Measurements from ENCODE around the gene ABCC8. TPM values are rescaled to one million over a fixed set of nuclear protein-coding genes. Genes with fewer than 3 reads are reported as not detected.

ABCC8 gene
- total and polyA plus RNA-seq, 2 of the 8 experiments (the other 6 are each of a cell fraction or from before 2014, with no cell fraction given): 3.7 to 4.9 TPM

- H3K9me3 ChIP-seq (ENCODE audit: insufficient read depth in 2 of 2, low read depth in 1 of 2, low read length in 1 of 2): peaks cover 58 to 59% of the 10 kb centered on the region in 2 experiments
- WGBS, 2 experiments (ENCODE audit: extremely low coverage in 1 of 2, insufficient coverage in 1 of 2, insufficient read length in 1 of 2, insufficient replicate concordance in 2 of 2, low coverage in 1 of 2, low lambda C conversion rate in 2 of 2, missing lambda C conversion rate in 1 of 2): 46% methylated on average over 3 of the region's 3 CpGs; no CpG with 5 or more reads in 1 of the 2 experiments
- POLR2A ChIA-PET (ENCODE audit: partially characterized antibody): no interaction called here
These were observed 105.0 kb downstream of the ABCC8 start for GRCh38 chr11:17371614-17372013.

More at GRCh38 chr11:17371614-17372013, 105.0 kb downstream of the ABCC8 start:
- H3K9ac ChIP-seq (replicated peaks in 1 of 4; ENCODE audit: extremely low read depth in 1 of 4, low read depth in 3 of 4, low read length in 3 of 4): no peak overlapping the region
- no peak overlapping the region for H2BK20ac ChIP-seq (ENCODE audit: low read length)
- peaks cover 0 to 20% (median 0%) of the 10 kb centered on the region in 4 experiments; a peak in 3 of 8 replicates for H3K36me3 ChIP-seq (ENCODE audit: control insufficient read depth in 2 of 4, insufficient read depth in 4 of 4, low read length in 3 of 4)
- no peak overlapping the region for H4K91ac ChIP-seq (replicated peaks; ENCODE audit: insufficient read length, low read length)
- H3K4me2 ChIP-seq (ENCODE audit: insufficient read depth in 1 of 2, low read depth in 2 of 2, low read length in 2 of 2): no peak overlapping the region
- no peak overlapping the region for H3K4me3 ChIP-seq (ENCODE audit: extremely low read depth in 1 of 4, insufficient read depth in 2 of 4, low read depth in 3 of 4, low read length in 4 of 4)
- H2AK5ac ChIP-seq (ENCODE audit: low read depth, low read length): no peak overlapping the region
- H3K23ac ChIP-seq (ENCODE audit: insufficient read length): no peak overlapping the region
- no peaks in the 10 kb centered on the region for H4K20me1 ChIP-seq (replicated peaks in 1 of 2; ENCODE audit: control insufficient read depth in 1 of 2, insufficient read depth in 2 of 2, low read length in 2 of 2)
- H3K14ac ChIP-seq (ENCODE audit: insufficient read length): no peak overlapping the region
- H2AFZ ChIP-seq (ENCODE audit: low read length): no peak overlapping the region
- no peaks in the 10 kb centered on the region for H3K79me1 ChIP-seq (ENCODE audit: low read depth, low read length)
- no peak overlapping the region for H3K18ac ChIP-seq (ENCODE audit: extremely low read depth, low read length)
- H3K27ac ChIP-seq (ENCODE audit: low read depth, low read length): no peak overlapping the region
- TF ChIP-seq HDAC6 (IDR thresholded peaks at IDR 0.05; ENCODE audit: low read depth, low read length) (no peak), SUZ12 (IDR thresholded peaks at IDR 0.05; ENCODE audit: low read length) (no peak), KDM1A (IDR thresholded peaks at IDR 0.05; ENCODE audit: borderline replicate concordance, low read length) (no peak), BCL11A (IDR thresholded peaks at IDR 0.05; ENCODE audit: low read depth in 2 of 2, low read length in 2 of 2) (no peak), HDAC2 (IDR thresholded peaks at IDR 0.05; ENCODE audit: borderline replicate concordance in 1 of 2, low read depth in 2 of 2, low read length in 2 of 2) (no peak), EGR1 (IDR thresholded peaks at IDR 0.05; ENCODE audit: borderline replicate concordance, low read depth, low read length) (no peak), CBX5 (IDR thresholded peaks at IDR 0.05; ENCODE audit: low read depth, low read length) (no peak), POLR2AphosphoS5 (IDR thresholded peaks at IDR 0.05; ENCODE audit: low read depth, low read length) (no peak), TAF1 (IDR thresholded peaks at IDR 0.05; ENCODE audit: low read depth, low read length) (no peak), TCF12 (IDR thresholded peaks at IDR 0.05; ENCODE audit: low read depth, low read length) (no peak)
- TF ChIP-seq, protein P1, sequence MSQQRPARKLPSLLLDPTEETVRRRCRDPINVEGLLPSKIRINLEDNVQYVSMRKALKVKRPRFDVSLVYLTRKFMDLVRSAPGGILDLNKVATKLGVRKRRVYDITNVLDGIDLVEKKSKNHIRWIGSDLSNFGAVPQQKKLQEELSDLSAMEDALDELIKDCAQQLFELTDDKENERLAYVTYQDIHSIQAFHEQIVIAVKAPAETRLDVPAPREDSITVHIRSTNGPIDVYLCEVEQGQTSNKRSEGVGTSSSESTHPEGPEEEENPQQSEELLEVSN (IDR thresholded peaks at IDR 0.05): no peak
- no peak overlapping the region for H4K8ac ChIP-seq (ENCODE audit: extremely low read depth, insufficient read depth, low read length)
- no peak overlapping the region for H2BK12ac ChIP-seq (ENCODE audit: low read depth, low read length)
- H3K79me2 ChIP-seq (ENCODE audit: control insufficient read depth in 1 of 2, insufficient read depth in 2 of 2, low read length in 2 of 2): no peaks in the 10 kb centered on the region
- no peaks in the 10 kb centered on the region; a peak in 1 of 7 replicates for H3K27me3 ChIP-seq (replicated peaks in 1 of 4; ENCODE audit: control insufficient read depth in 3 of 4, extremely low read depth in 1 of 4, insufficient read depth in 3 of 4, low read length in 3 of 4)
- no peak overlapping the region for H4K5ac ChIP-seq (ENCODE audit: insufficient read length, low read depth, low read length)
- H2BK15ac ChIP-seq (ENCODE audit: low read length): no peak overlapping the region
- DNase-seq (ENCODE audit: low read depth in 1 of 2, low spot score in 2 of 2): no peak
- no peaks in the 10 kb centered on the region for H3K23me2 ChIP-seq (ENCODE audit: low read depth, low read length)
- FAIRE-seq: no peak
- H2BK120ac ChIP-seq (replicated peaks; ENCODE audit: low read depth, low read length): no peak overlapping the region
- no peak overlapping the region for H2BK5ac ChIP-seq (ENCODE audit: low read depth, low read length)
- CTCF ChIA-PET (ENCODE audit: partially characterized antibody): interaction anchor here (1.5 to 2.2 kb wide), 2 partner anchors 11 to 15 kb away, joined by 3 to 16 read pairs; no protein-coding TSS in a partner anchor
- H3K4me1 ChIP-seq (replicated peaks in 1 of 4; ENCODE audit: control insufficient read depth in 3 of 4, insufficient read depth in 4 of 4, low read length in 3 of 4): no peaks in the 10 kb centered on the region
- H3K4ac ChIP-seq (replicated peaks; ENCODE audit: insufficient read length, low read depth, low read length): no peak overlapping the region
- H3K56ac ChIP-seq (replicated peaks; ENCODE audit: insufficient read length, low read depth, low read length): no peak overlapping the region
